K562 (cell line): Measurements from ENCODE around the gene SEC22C. TPM values are rescaled to one million over a fixed set of nuclear protein-coding genes. Genes with fewer than 3 reads are reported as not detected.

Source experiments
- CTBP1 ChIP-seq: fragments of 450-650 bp; IDR thresholded peaks from 2 replicates; pipeline ENCODE4 v1.6.1; 2016; ENCODE audit warnings: borderline replicate concordance
- HEY1 ChIP-seq: fragments of 250-450 bp; sonication (Bioruptor Pico); IDR thresholded peaks from 2 replicates; pipeline ENCODE4 v1.5.0; 2020; ENCODE audit warnings: mild to moderate bottlenecking, moderate library complexity, borderline replicate concordance
- JUND ChIP-seq, 2 experiments: IDR thresholded peaks; 2 replicates in 1 of 2; 3 replicates in 1 of 2; pipeline ENCODE4 v1.6.1; 2011; ENCODE audit warnings: borderline replicate concordance in 2 of 2, low read depth in 2 of 2, low read length in 2 of 2, improper control_type of control experiment in 1 of 2, missing biosample characterization in 1 of 2, missing genetic modification characterization in 1 of 2, missing genetic modification reagents in 1 of 2
- MBD2 ChIP-seq: sonication (generic); IDR thresholded peaks from 2 replicates; pipeline ENCODE4 v1.6.1; 2016; ENCODE audit warnings: low read depth, borderline replicate concordance
- SAFB ChIP-seq: fragments of 200-400 bp; formaldehyde crosslinking; IDR thresholded peaks from 2 replicates; pipeline ENCODE4 v1.6.1; 2017; ENCODE audit warnings: low read depth, low read length, borderline replicate concordance
- SRSF1 ChIP-seq: fragments of 200-400 bp; formaldehyde crosslinking; IDR thresholded peaks from 2 replicates; pipeline ENCODE4 v1.6.1; 2017; ENCODE audit warnings: mild to moderate bottlenecking, low read depth, low read length, moderate library complexity
- SUPT5H ChIP-seq: fragments of 450-650 bp; IDR thresholded peaks from 2 replicates; pipeline ENCODE4 v1.6.1; 2016
- TEAD2 ChIP-seq: fragments of 450-650 bp; IDR thresholded peaks from 2 replicates; pipeline ENCODE4 v1.6.1; 2016; ENCODE audit warnings: missing genetic modification characterization, control low read depth, missing compliant biosample characterization
- TFAM ChIP-seq: fragments of 250-450 bp; sonication (Bioruptor Pico); conservative IDR thresholded peaks from 2 replicates; pipeline ENCODE4 v1.5.0; 2021; ENCODE audit warnings: mild to moderate bottlenecking, moderate library complexity
- ZNF12 ChIP-seq: sonication (generic); formaldehyde crosslinking; IDR thresholded peaks from 2 replicates; pipeline ENCODE4 v1.4.0; 2020; ENCODE audit warnings: mild to moderate bottlenecking, missing genetic modification reagents
- ZNF668 ChIP-seq: fragments of 250-450 bp; sonication (Bioruptor Pico); IDR thresholded peaks from 2 replicates; pipeline ENCODE4 v1.8.0; 2022; ENCODE audit warnings: mild to moderate bottlenecking, inconsistent platforms
- polyA plus RNA-seq, 8 experiments: library from polyadenylated mRNA; depleted of rRNA in 4 of 8; stranded (reverse) in 5 of 8; unstranded in 3 of 8; fragments of >200 nt; fragmentation: Nextera tagmentation in 2 of 8; fragmentation: Illumina TruSeq in 1 of 8; extraction: Ambion mirVana in 2 of 8; extraction: Trizol in 1 of 8; gene quantifications; 2 replicates each; pipeline versions ENCODE4 v1.2.1 to v1.2.3, GENCODE V29; 2011 to 2014; ENCODE audit warnings: inconsistent platforms in 1 of 8, missing spikeins in 1 of 8
- total RNA-seq, 7 experiments: library from RNA; depleted of rRNA in 6 of 7; stranded (reverse); fragments of >200 nt in 6 of 7; fragmentation: Illumina TruSeq in 2 of 7; extraction: Trizol in 2 of 7; gene quantifications; 2 replicates each; pipeline versions ENCODE4 v1.2.1 to v1.2.3, GENCODE V29; 2011 to 2021; ENCODE audit warnings: low replicate concordance in 1 of 7
- TF ChIP-seq, protein P1 (sequence below): IDR thresholded peaks from 3 replicates; pipeline ENCODE4 v1.6.1; 2011; ENCODE audit warnings: borderline replicate concordance, mild to moderate bottlenecking; ENCODE audit not compliant: insufficient read length, insufficient read depth
- TF ChIP-seq, protein P2 (sequence below): fragments of 450-650 bp; formaldehyde crosslinking; IDR thresholded peaks from 2 replicates; pipeline ENCODE4 v1.4.0; 2020; ENCODE audit warnings: mild to moderate bottlenecking, moderate library complexity
- TF ChIP-seq, protein P3 (sequence below), 2 experiments: fragments of 450-650 bp in 1 of 2; sonication (generic) in 1 of 2; formaldehyde crosslinking in 1 of 2; IDR thresholded peaks; 2 replicates each; pipeline versions ENCODE4 v1.7.1 to v1.9.0; 2016 to 2022; ENCODE audit warnings: inconsistent platforms in 1 of 2, mild to moderate bottlenecking in 1 of 2, missing genetic modification reagents in 1 of 2

SEC22C gene
- total and polyA plus RNA-seq, 9 of the 15 experiments (the other 6 are each of a cell fraction or from before 2014, with no cell fraction given): 35.6 to 68.4 (median 50.7) TPM

DNA sequence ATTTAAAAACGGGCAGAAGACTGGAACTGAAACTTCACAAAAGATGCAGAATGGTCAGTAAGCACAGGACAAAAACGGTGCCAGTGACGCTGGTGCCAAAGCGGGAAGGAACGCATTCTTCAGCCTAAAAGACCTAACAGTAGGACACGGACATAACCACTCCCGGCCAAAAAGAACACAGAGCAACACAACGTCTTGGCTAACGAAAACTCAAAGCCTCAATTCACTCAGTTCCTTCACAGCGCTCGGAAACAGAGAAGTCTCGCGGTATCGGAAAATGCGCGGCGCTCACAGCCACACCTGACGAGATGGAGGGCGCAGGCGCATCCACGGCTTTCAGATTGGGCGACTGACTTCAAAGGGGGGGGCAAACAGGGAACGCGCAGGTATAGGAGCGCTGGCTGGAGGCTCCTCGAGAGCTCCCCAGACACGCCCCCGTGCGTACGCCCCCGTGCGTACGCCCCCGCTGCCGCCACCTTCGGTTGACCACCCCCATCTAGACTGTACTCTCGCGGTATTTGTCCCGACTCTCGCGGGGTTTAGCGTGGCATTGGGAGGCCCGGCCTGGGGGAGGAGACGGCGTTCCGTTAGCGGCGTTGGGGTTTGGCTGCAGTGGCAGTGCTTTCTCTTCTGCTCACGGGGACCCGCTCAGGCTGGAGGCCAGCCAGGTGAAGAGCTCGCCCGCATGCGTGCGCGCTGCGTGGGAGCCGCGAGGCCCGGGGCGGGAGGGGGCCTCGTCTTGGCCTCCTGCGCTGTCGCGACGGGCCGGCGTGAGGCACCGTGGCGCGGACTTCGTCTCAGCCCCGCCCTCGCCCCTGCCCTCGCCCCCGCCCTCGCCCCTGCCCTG, 18.6 kb upstream of the SEC22C start, which contains the start of gene NKTR (continued):
- TF ChIP-seq TFAM (CRISPR knock-in tag) (no peak), CTBP1 (peak; percentile 93), ZNF668 (no peak), HEY1 (CRISPR knock-in tag) (no peak), ZNF12 (no peak), MBD2 (peak; percentile 65; the same call in 1 of the 2 replicates), TEAD2 (tag) (no peak), JUND (IDR thresholded peaks at IDR 0.05; ENCODE audit: borderline replicate concordance, low read depth, low read length) (peak; percentile 71; the same call in 1 of the 2 replicates), JUND (tag; IDR thresholded peaks at IDR 0.05; ENCODE audit: borderline replicate concordance, low read depth, low read length) (no peak; the same call in 1 of the 3 replicates), SUPT5H (peak; percentile 95), SRSF1 (no peak), SAFB (peak; percentile 76)
- TF ChIP-seq, protein P1, sequence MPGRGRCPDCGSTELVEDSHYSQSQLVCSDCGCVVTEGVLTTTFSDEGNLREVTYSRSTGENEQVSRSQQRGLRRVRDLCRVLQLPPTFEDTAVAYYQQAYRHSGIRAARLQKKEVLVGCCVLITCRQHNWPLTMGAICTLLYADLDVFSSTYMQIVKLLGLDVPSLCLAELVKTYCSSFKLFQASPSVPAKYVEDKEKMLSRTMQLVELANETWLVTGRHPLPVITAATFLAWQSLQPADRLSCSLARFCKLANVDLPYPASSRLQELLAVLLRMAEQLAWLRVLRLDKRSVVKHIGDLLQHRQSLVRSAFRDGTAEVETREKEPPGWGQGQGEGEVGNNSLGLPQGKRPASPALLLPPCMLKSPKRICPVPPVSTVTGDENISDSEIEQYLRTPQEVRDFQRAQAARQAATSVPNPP: no peak
- TF ChIP-seq, protein P2, sequence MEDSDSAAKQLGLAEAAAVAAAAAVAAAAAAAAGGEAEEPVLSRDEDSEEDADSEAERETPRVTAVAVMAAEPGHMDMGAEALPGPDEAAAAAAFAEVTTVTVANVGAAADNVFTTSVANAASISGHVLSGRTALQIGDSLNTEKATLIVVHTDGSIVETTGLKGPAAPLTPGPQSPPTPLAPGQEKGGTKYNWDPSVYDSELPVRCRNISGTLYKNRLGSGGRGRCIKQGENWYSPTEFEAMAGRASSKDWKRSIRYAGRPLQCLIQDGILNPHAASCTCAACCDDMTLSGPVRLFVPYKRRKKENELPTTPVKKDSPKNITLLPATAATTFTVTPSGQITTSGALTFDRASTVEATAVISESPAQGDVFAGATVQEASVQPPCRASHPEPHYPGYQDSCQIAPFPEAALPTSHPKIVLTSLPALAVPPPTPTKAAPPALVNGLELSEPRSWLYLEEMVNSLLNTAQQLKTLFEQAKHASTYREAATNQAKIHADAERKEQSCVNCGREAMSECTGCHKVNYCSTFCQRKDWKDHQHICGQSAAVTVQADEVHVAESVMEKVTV (CRISPR knock-in tag): 0 out of 2 replicates have a peak, but pooled peaks have one; percentile 7
- TF ChIP-seq, protein P3, sequence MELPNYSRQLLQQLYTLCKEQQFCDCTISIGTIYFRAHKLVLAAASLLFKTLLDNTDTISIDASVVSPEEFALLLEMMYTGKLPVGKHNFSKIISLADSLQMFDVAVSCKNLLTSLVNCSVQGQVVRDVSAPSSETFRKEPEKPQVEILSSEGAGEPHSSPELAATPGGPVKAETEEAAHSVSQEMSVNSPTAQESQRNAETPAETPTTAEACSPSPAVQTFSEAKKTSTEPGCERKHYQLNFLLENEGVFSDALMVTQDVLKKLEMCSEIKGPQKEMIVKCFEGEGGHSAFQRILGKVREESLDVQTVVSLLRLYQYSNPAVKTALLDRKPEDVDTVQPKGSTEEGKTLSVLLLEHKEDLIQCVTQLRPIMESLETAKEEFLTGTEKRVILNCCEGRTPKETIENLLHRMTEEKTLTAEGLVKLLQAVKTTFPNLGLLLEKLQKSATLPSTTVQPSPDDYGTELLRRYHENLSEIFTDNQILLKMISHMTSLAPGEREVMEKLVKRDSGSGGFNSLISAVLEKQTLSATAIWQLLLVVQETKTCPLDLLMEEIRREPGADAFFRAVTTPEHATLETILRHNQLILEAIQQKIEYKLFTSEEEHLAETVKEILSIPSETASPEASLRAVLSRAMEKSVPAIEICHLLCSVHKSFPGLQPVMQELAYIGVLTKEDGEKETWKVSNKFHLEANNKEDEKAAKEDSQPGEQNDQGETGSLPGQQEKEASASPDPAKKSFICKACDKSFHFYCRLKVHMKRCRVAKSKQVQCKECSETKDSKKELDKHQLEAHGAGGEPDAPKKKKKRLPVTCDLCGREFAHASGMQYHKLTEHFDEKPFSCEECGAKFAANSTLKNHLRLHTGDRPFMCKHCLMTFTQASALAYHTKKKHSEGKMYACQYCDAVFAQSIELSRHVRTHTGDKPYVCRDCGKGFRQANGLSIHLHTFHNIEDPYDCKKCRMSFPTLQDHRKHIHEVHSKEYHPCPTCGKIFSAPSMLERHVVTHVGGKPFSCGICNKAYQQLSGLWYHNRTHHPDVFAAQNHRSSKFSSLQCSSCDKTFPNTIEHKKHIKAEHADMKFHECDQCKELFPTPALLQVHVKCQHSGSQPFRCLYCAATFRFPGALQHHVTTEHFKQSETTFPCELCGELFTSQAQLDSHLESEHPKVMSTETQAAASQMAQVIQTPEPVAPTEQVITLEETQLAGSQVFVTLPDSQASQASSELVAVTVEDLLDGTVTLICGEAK (IDR thresholded peaks at IDR 0.05): peak; percentile 76
- TF ChIP-seq, protein P3 (CRISPR knock-in tag; IDR thresholded peaks at IDR 0.05): no peak
